AG08395 (cell line): Measurements from ENCODE around the gene PAX7.

Experiments used
- DNase-seq: peaks from one replicate; pipeline ENCODE4 v3.0.0; 2012; ENCODE audit warnings: mixed read lengths, low spot score

The PAX7 gene

GRCh38 chr1:18796950-18797349 lies 166.3 kb downstream of the PAX7 start:
- no peak for DNase-seq
